Activated B cell treated with CpG ODN at 0.5 μM for 24 hours (primary cell): ENCODE results near the gene CABP5. TPM values are rescaled to one million over a fixed set of nuclear protein-coding genes. Genes with fewer than 3 reads are reported as not detected.
"Not testable (repeated sequence)": the region's sequence is repeated elsewhere in the genome, so short reads cannot be mapped to it uniquely, and the experiment has no call there.

ENCODE experiments used
- ATAC-seq: fragments of 200-7000 bp; cut with Tn5 transposase; one replicate; pipeline ENCODE4 v1.10.0; 2021; ENCODE audit warnings: low read depth, mild to moderate bottlenecking, moderate library complexity
- CTCF ChIA-PET: fragments of 350-600 bp; sonication (Branson Sonifier 250); formaldehyde crosslinking; loops from one replicate; lab custom pipeline; 2021; ENCODE audit warnings: antibody characterized with exemption; lab: Charles Lee
- POLR2A ChIA-PET: fragments of 350-600 bp; sonication (Branson Sonifier 250); formaldehyde crosslinking; loops from one replicate; lab custom pipeline; 2021; ENCODE audit warnings: antibody characterized with exemption; lab: Charles Lee
- DNase-seq: peaks from one replicate; pipeline ENCODE4 v3.0.0; 2022
- H3K27ac Mint-ChIP-seq: one replicate; pipeline ENCODE4 v1.8.0; 2020; ENCODE audit warnings: mixed read lengths
- H3K27me3 Mint-ChIP-seq: one replicate; pipeline ENCODE4 v1.8.0; 2021; ENCODE audit warnings: mixed read lengths
- H3K36me3 Mint-ChIP-seq: one replicate; pipeline ENCODE4 v1.8.0; 2021; ENCODE audit warnings: low read depth, mixed read lengths
- H3K4me1 Mint-ChIP-seq: one replicate; pipeline ENCODE4 v1.8.0; 2021; ENCODE audit warnings: mixed read lengths
- H3K4me3 Mint-ChIP-seq: one replicate; pipeline ENCODE4 v1.8.0; 2020; ENCODE audit warnings: mild to moderate bottlenecking, mixed read lengths
- H3K9me3 Mint-ChIP-seq: one replicate; pipeline ENCODE4 v1.8.0; 2020; ENCODE audit warnings: mixed read lengths
- CTCF ChIP-seq: fragments of 200-600 bp; IDR thresholded peaks from one replicate; pipeline ENCODE4 v1.8.0; 2022; ENCODE audit warnings: antibody characterized with exemption, mild to moderate bottlenecking
- intact Hi-C: fragments of 100-400 bp; cut with micrococcal nuclease; formaldehyde crosslinking; loops from one replicate; pipeline ENCODE4 v1.15.1; 2024
- total RNA-seq: library from RNA; stranded (reverse); gene quantifications from 2 replicates; pipeline ENCODE4 v1.2.3, GENCODE V29; 2022

The CABP5 gene
- total RNA-seq, 1 donor from 2014 or later = not detected

GRCh38 chr19:48085076-48085475 is 41.2 kb upstream of the CABP5 start:
- Mint-ChIP-seq H3K4me1 (no peaks in the 10 kb centered on the region), H3K27me3 (peaks cover 8% of the 10 kb centered on the region), H3K4me3 (no peak overlapping the region), H3K9me3 (no peaks in the 10 kb centered on the region), H3K27ac (no peak overlapping the region), H3K36me3 (no peaks in the 10 kb centered on the region)
- DNase-seq = no peak
- intact Hi-C loops = no loop called here
- ATAC-seq = no peak
- ChIA-PET CTCF (no interaction called here), POLR2A (no interaction called here)
- TF ChIP-seq CTCF = no peak

GRCh38 chr19:48081106-48081505 is 37.2 kb upstream of the CABP5 start:
- no peak for TF ChIP-seq CTCF
- Mint-ChIP-seq H3K27ac (no peak overlapping the region), H3K4me1 (no peaks in the 10 kb centered on the region), H3K4me3 (no peak overlapping the region), H3K27me3 (peaks cover 8% of the 10 kb centered on the region), H3K36me3 (peaks cover 3% of the 10 kb centered on the region), H3K9me3 (peaks cover 2% of the 10 kb centered on the region)
- ChIA-PET CTCF (no interaction called here), POLR2A (no interaction called here)
- ATAC-seq (no peak), DNase-seq (no peak)
- intact Hi-C loops = no loop called here

- H3K27me3 Mint-ChIP-seq, H3K36me3 Mint-ChIP-seq, H3K4me1 Mint-ChIP-seq, H3K9me3 Mint-ChIP-seq, ATAC-seq, intact Hi-C loops, H3K27ac Mint-ChIP-seq, DNase-seq, H3K4me3 Mint-ChIP-seq, CTCF ChIA-PET: not testable (repeated sequence)
- POLR2A ChIA-PET = interaction anchor here (0.7 kb wide), 1 partner anchor 16 kb away, joined by 4 read pairs; no protein-coding TSS in a partner anchor
Observed at GRCh38 chr19:48070177-48070769, 26.4 kb upstream of the CABP5 start.

GRCh38 chr19:48069435-48069834 is 25.6 kb upstream of the CABP5 start:
- no peaks in the 10 kb centered on the region for H3K27me3 Mint-ChIP-seq
- ChIA-PET POLR2A (no interaction called here), CTCF (no interaction called here)
- no peak overlapping the region for H3K27ac Mint-ChIP-seq
- no peaks in the 10 kb centered on the region for H3K4me1 Mint-ChIP-seq
- ATAC-seq = no peak
- peaks cover 12% of the 10 kb centered on the region for H3K36me3 Mint-ChIP-seq
- no peak overlapping the region for H3K4me3 Mint-ChIP-seq
- DNase-seq = no peak
- H3K9me3 Mint-ChIP-seq = peaks cover 7% of the 10 kb centered on the region
- intact Hi-C loops = no loop called here
- no peak for TF ChIP-seq CTCF

- peaks cover 10% of the 10 kb centered on the region for H3K36me3 Mint-ChIP-seq
- intact Hi-C loops = no loop called here
- H3K27ac Mint-ChIP-seq = no peak overlapping the region
- no peak overlapping the region for H3K4me3 Mint-ChIP-seq
- no peak for ATAC-seq
- no peak for TF ChIP-seq CTCF
- no peaks in the 10 kb centered on the region for H3K4me1 Mint-ChIP-seq
- H3K9me3 Mint-ChIP-seq = no peaks in the 10 kb centered on the region
- no peak for DNase-seq
- ChIA-PET POLR2A (no interaction called here), CTCF (no interaction called here)
- H3K27me3 Mint-ChIP-seq = peaks cover 2% of the 10 kb centered on the region
Observed at GRCh38 chr19:48064509-48064908, 20.6 kb upstream of the CABP5 start.
